Measurements from ENCODE around the gene GATAD2B.

DNA sequence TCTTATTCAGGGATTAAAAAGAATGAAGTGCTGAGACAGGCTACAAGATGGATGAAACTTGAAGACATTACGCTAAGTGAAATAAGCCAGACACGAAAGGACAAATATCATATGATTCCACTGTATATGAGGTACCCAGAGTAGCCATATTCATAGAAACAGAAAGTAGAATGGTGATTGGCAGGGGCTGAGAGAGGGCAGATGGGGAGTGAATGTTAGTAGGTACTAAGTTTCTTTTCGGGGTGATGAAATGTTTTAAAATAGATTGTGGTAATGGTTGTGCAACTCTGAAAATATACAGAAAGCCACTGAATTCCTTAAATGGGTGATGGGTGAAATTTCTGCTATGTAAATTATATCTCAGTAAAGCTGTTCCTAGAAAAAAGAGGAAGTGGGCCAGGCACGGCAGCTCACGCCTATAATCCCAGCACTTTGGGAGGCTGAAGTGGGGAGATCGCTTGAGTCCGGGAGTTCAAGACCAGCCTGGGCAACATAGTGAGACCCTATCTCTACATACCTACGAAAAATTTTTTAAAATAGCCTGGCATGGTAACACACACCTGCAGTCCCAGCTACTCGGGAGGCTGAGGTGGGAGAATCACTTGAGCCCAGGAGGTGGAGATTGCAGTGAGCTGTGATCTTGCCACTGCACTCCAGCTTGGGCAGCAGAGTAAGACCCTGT lies 131.7 kb downstream of the GATAD2B start:
- no peak for TF ChIP-seq CREB5 (CRISPR knock-in tag; IDR thresholded peaks at IDR 0.05; ENCODE audit: low read depth)
- no peak for TF ChIP-seq ZFP30 (CRISPR knock-in tag; IDR thresholded peaks at IDR 0.05)
- TF ChIP-seq TOX (CRISPR knock-in tag; IDR thresholded peaks at IDR 0.05; ENCODE audit: borderline replicate concordance) = no peak
- TF ChIP-seq, protein P1, sequence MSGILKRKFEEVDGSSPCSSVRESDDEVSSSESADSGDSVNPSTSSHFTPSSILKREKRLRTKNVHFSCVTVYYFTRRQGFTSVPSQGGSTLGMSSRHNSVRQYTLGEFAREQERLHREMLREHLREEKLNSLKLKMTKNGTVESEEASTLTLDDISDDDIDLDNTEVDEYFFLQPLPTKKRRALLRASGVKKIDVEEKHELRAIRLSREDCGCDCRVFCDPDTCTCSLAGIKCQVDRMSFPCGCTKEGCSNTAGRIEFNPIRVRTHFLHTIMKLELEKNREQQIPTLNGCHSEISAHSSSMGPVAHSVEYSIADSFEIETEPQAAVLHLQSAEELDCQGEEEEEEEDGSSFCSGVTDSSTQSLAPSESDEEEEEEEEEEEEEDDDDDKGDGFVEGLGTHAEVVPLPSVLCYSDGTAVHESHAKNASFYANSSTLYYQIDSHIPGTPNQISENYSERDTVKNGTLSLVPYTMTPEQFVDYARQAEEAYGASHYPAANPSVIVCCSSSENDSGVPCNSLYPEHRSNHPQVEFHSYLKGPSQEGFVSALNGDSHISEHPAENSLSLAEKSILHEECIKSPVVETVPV (CRISPR knock-in tag; IDR thresholded peaks at IDR 0.05) = no peak
- no peak for TF ChIP-seq ZNF70 (CRISPR knock-in tag; IDR thresholded peaks at IDR 0.05)
- no peak for TF ChIP-seq ZC3H10 (CRISPR knock-in tag; IDR thresholded peaks at IDR 0.05)
- no peak for TF ChIP-seq ZFP3 (CRISPR knock-in tag; IDR thresholded peaks at IDR 0.05)
- no peak for TF ChIP-seq CSDC2 (CRISPR knock-in tag; IDR thresholded peaks at IDR 0.05)
- no peak for TF ChIP-seq TCF4 (CRISPR knock-in tag; IDR thresholded peaks at IDR 0.05; ENCODE audit: borderline replicate concordance)
- no peak for TF ChIP-seq PATZ1 (CRISPR knock-in tag; IDR thresholded peaks at IDR 0.05; ENCODE audit: borderline replicate concordance)
- no peak for TF ChIP-seq RARB (CRISPR knock-in tag; IDR thresholded peaks at IDR 0.05)
- TF ChIP-seq ARNTL (CRISPR knock-in tag; IDR thresholded peaks at IDR 0.05; ENCODE audit: borderline replicate concordance, low read depth) = no peak
- no peak for TF ChIP-seq ZNF8 (CRISPR knock-in tag; IDR thresholded peaks at IDR 0.05)
